Measurements from ENCODE around the gene ATF6. TPM values are rescaled to one million over a fixed set of nuclear protein-coding genes. Genes with fewer than 3 reads are reported as not detected.
"Not testable (repeated sequence)": the region's sequence is repeated elsewhere in the genome, so short reads cannot be mapped to it uniquely, and the experiment has no call there.

Gene ATF6
- 10 to 100 TPM; 22.9 to 28.0 TPM for total RNA-seq

- H3K9me3 Mint-ChIP-seq: no peaks in the 10 kb centered on the region
Observed at GRCh38 chr1:161766102-161766981, at the start of gene ATF6. TSS of gene ATF6 (plus strand) at chr1:161766320. CDS start at chr1:161766361, 41 bp downstream.

GRCh38 chr1:161718559-161719324 is 47.4 kb upstream of the ATF6 start:
- H3K27me3 Mint-ChIP-seq: peaks cover 66% of the 10 kb centered on the region
- H3K27ac Mint-ChIP-seq: no peak overlapping the region
- CTCF ChIA-PET: interaction anchor here (1.0 kb wide), 1 partner anchor 18 kb away, joined by 3 read pairs; no protein-coding TSS in a partner anchor
- H3K4me3 Mint-ChIP-seq: no peak overlapping the region
- no peak for DNase-seq
- H3K9me3 Mint-ChIP-seq: no peaks in the 10 kb centered on the region
- POLR2A ChIA-PET: no interaction called here
- peaks cover 12% of the 10 kb centered on the region for H3K4me1 Mint-ChIP-seq
- H3K36me3 Mint-ChIP-seq (ENCODE audit: low read depth): no peaks in the 10 kb centered on the region

More at GRCh38 chr1:161766102-161766981, at the start of gene ATF6:
- H3K36me3 Mint-ChIP-seq (ENCODE audit: low read depth): peaks cover 11% of the 10 kb centered on the region
- no peaks in the 10 kb centered on the region for H3K27me3 Mint-ChIP-seq
- peak within 1 kb of the TSS; percentile 99 for H3K27ac Mint-ChIP-seq
- peaks cover 51% of the 10 kb centered on the region for H3K4me1 Mint-ChIP-seq
- peak; percentile 86 for DNase-seq
- ChIA-PET POLR2A (interaction anchor here (0.8 kb wide), 1 partner anchor 271 kb away, joined by 3 read pairs; no protein-coding TSS in a partner anchor), CTCF (interaction anchor here (0.8 to 1.7 kb wide), 3 partner anchors 17 to 27 kb away, joined by 3 to 5 read pairs (median 4); partner anchors contain the start of gene DUSP12)
- H3K4me3 Mint-ChIP-seq: peak within 1 kb of the TSS; percentile 100

GRCh38 chr1:161719325-161719611 is 46.9 kb upstream of the ATF6 start:
- Mint-ChIP-seq H3K27me3 (peaks cover 70% of the 10 kb centered on the region), H3K27ac (no peak overlapping the region), H3K4me1 (peaks cover 12% of the 10 kb centered on the region), H3K9me3 (no peaks in the 10 kb centered on the region), H3K4me3 (no peak overlapping the region), H3K36me3 (ENCODE audit: low read depth) (no peaks in the 10 kb centered on the region)
- POLR2A ChIA-PET: no interaction called here
- CTCF ChIA-PET: no interaction called here
- DNase-seq: no peak

- ChIA-PET CTCF (no interaction called here), POLR2A (no interaction called here)
- DNase-seq: no peak
- Mint-ChIP-seq H3K4me3 (no peak overlapping the region), H3K27ac (no peak overlapping the region), H3K36me3 (ENCODE audit: low read depth) (no peaks in the 10 kb centered on the region), H3K27me3 (peaks cover 73% of the 10 kb centered on the region), H3K4me1 (peaks cover 13% of the 10 kb centered on the region), H3K9me3 (no peaks in the 10 kb centered on the region)
Observed at GRCh38 chr1:161720422-161720821, 45.7 kb upstream of the ATF6 start.

GRCh38 chr1:161720956-161721737 is 45.0 kb upstream of the ATF6 start, which contains the start of gene FCRLB:
TSS of gene FCRLB (plus strand) at chr1:161721544. CDS start at chr1:161722673, 1,129 bp downstream.
- ChIA-PET POLR2A (no interaction called here), CTCF (interaction anchor here (1.3 kb wide), 1 partner anchor 42 kb away, joined by 5 read pairs; no protein-coding TSS in a partner anchor)
- Mint-ChIP-seq H3K27me3 (peaks cover 73% of the 10 kb centered on the region), H3K9me3 (no peaks in the 10 kb centered on the region), H3K4me1 (peaks cover 20% of the 10 kb centered on the region), H3K36me3 (ENCODE audit: low read depth) (no peaks in the 10 kb centered on the region), H3K27ac (no peak within 1 kb of the TSS), H3K4me3 (no peak within 1 kb of the TSS)
- DNase-seq: no peak

GRCh38 chr1:161721738-161722343 is 44.3 kb upstream of the ATF6 start:
- POLR2A ChIA-PET: no interaction called here
- Mint-ChIP-seq H3K27me3 (peaks cover 73% of the 10 kb centered on the region), H3K9me3 (no peaks in the 10 kb centered on the region), H3K36me3 (ENCODE audit: low read depth) (no peaks in the 10 kb centered on the region), H3K4me1 (peaks cover 22% of the 10 kb centered on the region), H3K4me3 (no peak overlapping the region), H3K27ac (no peak overlapping the region)
- DNase-seq: no peak
- CTCF ChIA-PET: interaction anchor here (1.1 to 1.3 kb wide), 2 partner anchors 41 to 153 kb away, joined by 3 to 5 read pairs; no protein-coding TSS in a partner anchor

GRCh38 chr1:161722406-161722805 is 43.7 kb upstream of the ATF6 start:
- Mint-ChIP-seq H3K27me3 (peaks cover 68% of the 10 kb centered on the region), H3K4me1 (peaks cover 23% of the 10 kb centered on the region), H3K9me3 (no peaks in the 10 kb centered on the region), H3K27ac (no peak overlapping the region), H3K36me3 (ENCODE audit: low read depth) (no peaks in the 10 kb centered on the region), H3K4me3 (no peak overlapping the region)
- DNase-seq: no peak
- POLR2A ChIA-PET: no interaction called here
- CTCF ChIA-PET: interaction anchor here (1.1 to 1.3 kb wide), 2 partner anchors 40 to 152 kb away, joined by 3 to 5 read pairs; no protein-coding TSS in a partner anchor

- ChIA-PET CTCF (no interaction called here), POLR2A (no interaction called here)
- H3K36me3 Mint-ChIP-seq (ENCODE audit: low read depth): no peaks in the 10 kb centered on the region
Observed at GRCh38 chr1:161723459-161724141, 42.5 kb upstream of the ATF6 start.

GRCh38 chr1:161725258-161725907 is 40.7 kb upstream of the ATF6 start:
- Mint-ChIP-seq H3K4me3 (peak overlapping the region; percentile 83), H3K27me3 (peaks cover 78% of the 10 kb centered on the region), H3K4me1 (peaks cover 40% of the 10 kb centered on the region)
- H3K9me3 Mint-ChIP-seq; DNase-seq; POLR2A ChIA-PET; H3K36me3 Mint-ChIP-seq (ENCODE audit: low read depth); H3K27ac Mint-ChIP-seq: not testable (repeated sequence)
- CTCF ChIA-PET: interaction anchor here (1.1 to 2.5 kb wide), 8 partner anchors 9 to 234 kb away, joined by 3 to 14 read pairs (median 7); partner anchors contain the start of gene DUSP12

More at GRCh38 chr1:161723459-161724141, 42.5 kb upstream of the ATF6 start:
- DNase-seq: no peak
- Mint-ChIP-seq H3K27ac (no peak overlapping the region), H3K4me1 (peaks cover 31% of the 10 kb centered on the region), H3K9me3 (no peaks in the 10 kb centered on the region), H3K4me3 (no peak overlapping the region), H3K27me3 (peaks cover 74% of the 10 kb centered on the region)

- Mint-ChIP-seq H3K36me3 (ENCODE audit: low read depth) (no peaks in the 10 kb centered on the region), H3K4me1 (peaks cover 43% of the 10 kb centered on the region), H3K27me3 (peaks cover 77% of the 10 kb centered on the region), H3K4me3 (peak overlapping the region; percentile 83), H3K9me3 (no peaks in the 10 kb centered on the region), H3K27ac (peak overlapping the region; percentile 74)
- DNase-seq: peak; percentile 22
- POLR2A ChIA-PET: no interaction called here
- CTCF ChIA-PET: interaction anchor here (0.8 to 2.5 kb wide), 11 partner anchors 10 to 234 kb away, joined by 3 to 14 read pairs (median 5); partner anchors contain the start of gene DUSP12
Observed at GRCh38 chr1:161725908-161726472, 40.1 kb upstream of the ATF6 start.

Data from activated CD4-positive, alpha-beta T cell treated with anti-CD3 and anti-CD28 coated beads, Interleukin-2, amount 10 ng/mL, durations not matched to agents 7 days and 5 days (primary cell).